GM21360 (cell line): ENCODE data around the gene GNAQ.

Experiments used
- ATAC-seq: cut with Tn5 transposase; IDR thresholded peaks from one replicate; pipeline ENCODE4 v1.9.1; 2021; ENCODE audit warnings: mild to moderate bottlenecking, moderate library complexity; ENCODE audit not compliant: unreplicated experiment

The GNAQ gene

GRCh38 chr9:77910194-77910621 lies 121.4 kb downstream of the GNAQ start:
- no peak for ATAC-seq

- ATAC-seq, result no peak
Measured at GRCh38 chr9:77909306-77909705, 122.3 kb downstream of the GNAQ start.

GRCh38 chr9:77908293-77908692 lies 123.3 kb downstream of the GNAQ start:
- no peak for ATAC-seq

GRCh38 chr9:77907585-77907984 lies 124.0 kb downstream of the GNAQ start:
- ATAC-seq, result no peak

GRCh38 chr9:77906991-77907390 lies 124.6 kb downstream of the GNAQ start:
- ATAC-seq, result no peak

- ATAC-seq, result no peak
Measured at GRCh38 chr9:77903666-77904285, 127.8 kb downstream of the GNAQ start.

- ATAC-seq, result no peak
Measured at GRCh38 chr9:77901771-77902170, 129.8 kb downstream of the GNAQ start.

GRCh38 chr9:77901018-77901417 lies 130.6 kb downstream of the GNAQ start:
- no peak for ATAC-seq

- no peak for ATAC-seq
Measured at GRCh38 chr9:77899679-77900354, 131.8 kb downstream of the GNAQ start.

- ATAC-seq, result no peak
Measured at GRCh38 chr9:77898864-77899263, 132.7 kb downstream of the GNAQ start.

- ATAC-seq, result no peak
Measured at GRCh38 chr9:77896938-77897667, 134.5 kb downstream of the GNAQ start.

GRCh38 chr9:77896269-77896937 lies 135.2 kb downstream of the GNAQ start:
- ATAC-seq, result no peak

- no peak for ATAC-seq
Measured at GRCh38 chr9:77893706-77894105, 137.9 kb downstream of the GNAQ start.

GRCh38 chr9:77892955-77893514 lies 138.6 kb downstream of the GNAQ start:
- ATAC-seq, result no peak

GRCh38 chr9:77892171-77892570 lies 139.4 kb downstream of the GNAQ start:
- ATAC-seq, result peak; percentile 89

- ATAC-seq, result no peak
Measured at GRCh38 chr9:77891128-77891800, 140.3 kb downstream of the GNAQ start.

GRCh38 chr9:77887662-77888061 lies 143.9 kb downstream of the GNAQ start:
- no peak for ATAC-seq

- no peak for ATAC-seq
Measured at GRCh38 chr9:77885104-77885672, 146.4 kb downstream of the GNAQ start.

GRCh38 chr9:77883846-77884771 lies 147.5 kb downstream of the GNAQ start:
- no peak for ATAC-seq
